GM19351 (cell line): ENCODE measurements around the gene AP1M1.
"Not testable (repeated sequence)": the region's sequence is repeated elsewhere in the genome, so short reads cannot be mapped to it uniquely, and the experiment has no call there.

Source experiments
- ATAC-seq: cut with Tn5 transposase; IDR thresholded peaks from one replicate; pipeline ENCODE4 v1.9.1; 2021; ENCODE audit warnings: mild to moderate bottlenecking, moderate library complexity; ENCODE audit not compliant: unreplicated experiment

Gene AP1M1

GRCh38 chr19:16260812-16261161 is 63.1 kb downstream of the AP1M1 start:
- no peak for ATAC-seq

DNA sequence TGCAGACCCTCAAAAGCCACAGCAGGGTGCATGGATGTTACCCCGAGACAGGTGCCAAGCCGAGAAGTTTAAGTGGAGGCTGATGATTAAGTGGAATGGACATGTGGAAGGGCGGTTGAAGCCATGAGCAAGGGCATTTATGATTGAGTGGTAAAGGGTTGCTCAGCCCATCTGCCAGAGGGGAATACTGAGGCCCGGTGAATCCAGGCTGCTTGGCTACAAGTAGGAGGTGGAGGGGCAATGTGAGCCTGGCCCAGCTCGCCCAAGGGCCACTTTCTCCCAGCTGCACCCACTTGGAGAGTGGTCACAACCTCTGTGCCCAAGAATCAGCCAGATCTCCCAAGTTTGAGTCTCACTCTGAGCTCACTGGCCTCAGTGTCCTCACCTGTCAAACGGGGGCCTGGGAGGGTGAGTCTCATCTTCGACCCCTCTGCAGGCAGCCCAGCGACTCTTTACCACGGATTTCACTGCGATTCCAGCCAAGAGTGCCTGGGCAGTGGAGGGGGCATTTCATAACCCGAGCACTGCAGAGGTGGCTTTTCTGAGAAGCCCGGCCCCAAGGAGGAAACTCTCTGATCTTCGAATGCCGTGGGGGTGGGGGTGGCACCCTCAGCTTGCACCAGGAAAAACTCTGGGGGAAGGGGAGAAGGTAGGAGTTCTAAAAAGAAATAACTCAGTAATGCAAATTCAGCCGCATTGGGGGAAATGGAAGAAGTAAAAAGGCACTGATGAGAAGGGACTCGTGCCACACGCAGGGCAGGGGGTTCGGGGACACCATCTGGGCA is 64.1 kb downstream of the AP1M1 start:
- no peak for ATAC-seq

DNA sequence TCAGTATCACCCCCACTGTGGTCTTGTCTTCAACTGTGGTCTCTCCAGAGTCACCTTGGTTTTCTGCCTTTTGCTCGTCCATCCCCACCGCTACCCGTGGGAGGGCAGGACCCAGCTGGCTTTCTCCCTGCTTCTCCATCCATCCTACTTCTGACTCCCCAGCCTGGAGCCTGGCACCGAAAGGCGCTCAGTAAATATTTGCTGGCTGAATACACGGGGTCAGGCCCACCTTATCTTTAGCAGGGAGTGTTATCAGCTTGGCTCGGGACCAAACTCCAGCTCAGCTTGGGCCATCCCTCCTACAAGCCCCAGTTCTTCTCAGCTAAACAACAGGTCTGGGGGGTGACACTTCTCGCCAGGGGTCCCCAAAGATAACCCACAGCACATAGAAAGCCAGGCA is 64.9 kb downstream of the AP1M1 start:
- ATAC-seq = no peak

GRCh38 chr19:16263141-16263761 is 65.5 kb downstream of the AP1M1 start:
- no peak for ATAC-seq

- ATAC-seq = no peak
Observed at GRCh38 chr19:16265205-16265604, 67.5 kb downstream of the AP1M1 start.

GRCh38 chr19:16265890-16266585 is 68.3 kb downstream of the AP1M1 start:
- ATAC-seq = no peak

- ATAC-seq = no peak
Observed at GRCh38 chr19:16266586-16266942, 68.9 kb downstream of the AP1M1 start.

- no peak for ATAC-seq
Observed at GRCh38 chr19:16268676-16269319, 71.1 kb downstream of the AP1M1 start.

DNA sequence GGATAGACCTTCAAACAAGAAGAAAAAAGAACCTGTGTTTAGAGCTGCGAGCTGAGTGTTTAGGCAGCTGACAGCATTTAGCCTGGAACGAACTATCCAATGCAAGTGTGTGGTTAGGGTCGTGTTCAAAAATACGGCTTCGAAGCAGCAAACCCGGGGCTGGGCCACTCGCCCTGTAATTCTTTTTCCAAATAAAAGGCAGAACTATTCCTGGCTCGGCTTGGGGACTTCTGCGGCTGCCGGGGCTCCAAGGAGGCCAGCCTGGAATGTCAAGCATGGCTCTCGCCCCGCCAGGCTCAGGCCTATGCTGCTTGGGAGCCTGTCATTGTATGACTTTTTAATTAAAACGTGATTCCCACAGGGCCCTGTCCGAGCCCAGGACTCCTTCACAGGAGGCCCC is 75.2 kb downstream of the AP1M1 start:
- no peak for ATAC-seq

- ATAC-seq = no peak
Observed at GRCh38 chr19:16274447-16274846, 76.7 kb downstream of the AP1M1 start.

DNA sequence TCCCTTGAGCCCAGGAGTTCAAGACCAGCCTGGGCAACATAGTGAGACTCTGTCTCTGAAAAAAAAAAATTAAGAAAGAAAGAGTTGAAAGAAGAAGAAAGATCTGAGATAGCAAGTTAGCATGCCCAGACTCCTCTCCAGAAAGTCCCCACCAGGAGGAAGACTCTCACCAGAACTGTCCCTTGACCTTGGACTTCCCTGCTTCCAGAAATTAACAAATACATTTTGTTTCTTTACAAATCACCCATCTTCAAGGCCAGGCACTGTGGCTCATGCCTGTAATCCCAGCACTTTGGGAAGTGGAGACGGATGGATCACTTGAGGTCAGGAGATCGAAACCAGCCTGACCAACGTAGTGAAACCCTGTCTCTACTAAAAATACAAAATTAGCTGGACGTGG is 82.6 kb downstream of the AP1M1 start:
- no peak for ATAC-seq

GRCh38 chr19:16281743-16282142 is 84.0 kb downstream of the AP1M1 start:
- ATAC-seq = no peak

GRCh38 chr19:16283210-16284061 is 85.7 kb downstream of the AP1M1 start:
- ATAC-seq = no peak

- no peak for ATAC-seq
Observed at GRCh38 chr19:16284505-16284904, 86.8 kb downstream of the AP1M1 start.

- not testable (repeated sequence) for ATAC-seq
Observed at GRCh38 chr19:16285079-16285478, 87.4 kb downstream of the AP1M1 start.

- no peak for ATAC-seq
Observed at GRCh38 chr19:16285769-16286498, 88.2 kb downstream of the AP1M1 start.

- ATAC-seq = no peak
Observed at GRCh38 chr19:16288544-16288943, 90.8 kb downstream of the AP1M1 start.

GRCh38 chr19:16289594-16289993 is 91.9 kb downstream of the AP1M1 start:
- ATAC-seq = no peak

GRCh38 chr19:16290692-16291091 is 93.0 kb downstream of the AP1M1 start:
- no peak for ATAC-seq
